ENCODE data around the gene PEX1. TPM values are rescaled to one million over a fixed set of nuclear protein-coding genes. Genes with fewer than 3 reads are reported as not detected.
"Not testable (repeated sequence)": the region's sequence is repeated elsewhere in the genome, so short reads cannot be mapped to it uniquely, and the experiment has no call there.

Gene PEX1
- total RNA-seq, 1 experiment from 2014 or later: 66.1 TPM

GRCh38 chr7:92550194-92550593 is 21.9 kb upstream of the PEX1 start:
- Histone ChIP-seq H3K36me3 (ENCODE audit: insufficient read depth, low read length) (no peaks in the 10 kb centered on the region), H3K79me2 (ENCODE audit: low read length) (no peaks in the 10 kb centered on the region), H3K27me3 (ENCODE audit: low read length) (no peaks in the 10 kb centered on the region), H3K27ac (ENCODE audit: low read length) (no peak overlapping the region), H4K20me1 (ENCODE audit: insufficient read depth, low read depth, low read length) (no peaks in the 10 kb centered on the region), H3K9me2 (replicated peaks; ENCODE audit: insufficient read depth, low read length) (no peaks in the 10 kb centered on the region), H3K4me3 (ENCODE audit: low read length) (no peak overlapping the region), H3K9ac (ENCODE audit: low read length) (no peak overlapping the region), H2AFZ (ENCODE audit: low read length) (no peak overlapping the region), H3K4me2 (ENCODE audit: low read depth, low read length, poor library complexity, severe bottlenecking) (no peak overlapping the region), H3K4me1 (ENCODE audit: low read length) (no peaks in the 10 kb centered on the region), H3K9me3 (ENCODE audit: low read length) (no peaks in the 10 kb centered on the region)
- DNase-seq: no peak

- Histone ChIP-seq H3K27ac (ENCODE audit: low read length) (no peak overlapping the region), H3K4me3 (ENCODE audit: low read length) (no peak overlapping the region), H3K4me1 (ENCODE audit: low read length) (no peaks in the 10 kb centered on the region), H4K20me1 (ENCODE audit: insufficient read depth, low read depth, low read length) (no peaks in the 10 kb centered on the region), H3K9ac (ENCODE audit: low read length) (no peak overlapping the region), H3K79me2 (ENCODE audit: low read length) (no peaks in the 10 kb centered on the region), H3K4me2 (ENCODE audit: low read depth, low read length, poor library complexity, severe bottlenecking) (no peak overlapping the region), H3K9me2 (replicated peaks; ENCODE audit: insufficient read depth, low read length) (no peaks in the 10 kb centered on the region), H3K36me3 (ENCODE audit: insufficient read depth, low read length) (no peaks in the 10 kb centered on the region), H2AFZ (ENCODE audit: low read length) (no peak overlapping the region), H3K27me3 (ENCODE audit: low read length) (no peaks in the 10 kb centered on the region), H3K9me3 (ENCODE audit: low read length) (no peaks in the 10 kb centered on the region)
- no peak for DNase-seq
Observed at GRCh38 chr7:92547579-92547978, 19.3 kb upstream of the PEX1 start.

GRCh38 chr7:92546856-92547497 is 18.7 kb upstream of the PEX1 start:
- no peaks in the 10 kb centered on the region for H3K79me2 ChIP-seq (ENCODE audit: low read length)
- H3K36me3 ChIP-seq (ENCODE audit: insufficient read depth, low read length): no peaks in the 10 kb centered on the region
- H3K27me3 ChIP-seq (ENCODE audit: low read length): no peaks in the 10 kb centered on the region
- no peak overlapping the region for H2AFZ ChIP-seq (ENCODE audit: low read length)
- H3K27ac ChIP-seq (ENCODE audit: low read length): no peak overlapping the region
- no peaks in the 10 kb centered on the region for H3K9me3 ChIP-seq (ENCODE audit: low read length)
- H3K4me2 ChIP-seq (ENCODE audit: low read depth, low read length, poor library complexity, severe bottlenecking): no peak overlapping the region
- H3K9ac ChIP-seq (ENCODE audit: low read length): no peak overlapping the region
- H4K20me1 ChIP-seq (ENCODE audit: insufficient read depth, low read depth, low read length): no peaks in the 10 kb centered on the region
- H3K4me1 ChIP-seq (ENCODE audit: low read length): no peaks in the 10 kb centered on the region
- H3K9me2 ChIP-seq (replicated peaks; ENCODE audit: insufficient read depth, low read length): no peaks in the 10 kb centered on the region
- H3K4me3 ChIP-seq (ENCODE audit: low read length): no peak overlapping the region
- DNase-seq: no peak

- H3K27ac ChIP-seq (ENCODE audit: low read length); H3K4me2 ChIP-seq (ENCODE audit: low read depth, low read length, poor library complexity, severe bottlenecking); H3K4me1 ChIP-seq (ENCODE audit: low read length); H3K9me3 ChIP-seq (ENCODE audit: low read length); H3K79me2 ChIP-seq (ENCODE audit: low read length); H3K9me2 ChIP-seq (replicated peaks; ENCODE audit: insufficient read depth, low read length); H3K4me3 ChIP-seq (ENCODE audit: low read length); H3K27me3 ChIP-seq (ENCODE audit: low read length); H3K9ac ChIP-seq (ENCODE audit: low read length); H3K36me3 ChIP-seq (ENCODE audit: insufficient read depth, low read length); DNase-seq; H4K20me1 ChIP-seq (ENCODE audit: insufficient read depth, low read depth, low read length); H2AFZ ChIP-seq (ENCODE audit: low read length): not testable (repeated sequence)
Observed at GRCh38 chr7:92545116-92545515, 16.8 kb upstream of the PEX1 start.

GRCh38 chr7:92543542-92543941 is 15.2 kb upstream of the PEX1 start:
- H3K79me2 ChIP-seq (ENCODE audit: low read length); H2AFZ ChIP-seq (ENCODE audit: low read length); H3K4me3 ChIP-seq (ENCODE audit: low read length); H4K20me1 ChIP-seq (ENCODE audit: insufficient read depth, low read depth, low read length); H3K9me2 ChIP-seq (replicated peaks; ENCODE audit: insufficient read depth, low read length); DNase-seq; H3K36me3 ChIP-seq (ENCODE audit: insufficient read depth, low read length); H3K4me2 ChIP-seq (ENCODE audit: low read depth, low read length, poor library complexity, severe bottlenecking); H3K27ac ChIP-seq (ENCODE audit: low read length); H3K27me3 ChIP-seq (ENCODE audit: low read length); H3K9me3 ChIP-seq (ENCODE audit: low read length); H3K9ac ChIP-seq (ENCODE audit: low read length); H3K4me1 ChIP-seq (ENCODE audit: low read length): not testable (repeated sequence)

GRCh38 chr7:92534572-92534971 is 6.3 kb upstream of the PEX1 start:
- H3K4me3 ChIP-seq (ENCODE audit: low read length): no peak overlapping the region
- no peaks in the 10 kb centered on the region for H3K27me3 ChIP-seq (ENCODE audit: low read length)
- no peak overlapping the region for H3K9ac ChIP-seq (ENCODE audit: low read length)
- DNase-seq: no peak
- H3K79me2 ChIP-seq (ENCODE audit: low read length): peaks cover 18% of the 10 kb centered on the region
- no peaks in the 10 kb centered on the region for H3K9me3 ChIP-seq (ENCODE audit: low read length)
- H3K4me2 ChIP-seq (ENCODE audit: low read depth, low read length, poor library complexity, severe bottlenecking): no peak overlapping the region
- H3K36me3 ChIP-seq (ENCODE audit: insufficient read depth, low read length): peaks cover 65% of the 10 kb centered on the region
- H3K4me1 ChIP-seq (ENCODE audit: low read length): peaks cover 3% of the 10 kb centered on the region
- no peak overlapping the region for H2AFZ ChIP-seq (ENCODE audit: low read length)
- no peak overlapping the region for H3K27ac ChIP-seq (ENCODE audit: low read length)
- no peaks in the 10 kb centered on the region for H3K9me2 ChIP-seq (replicated peaks; ENCODE audit: insufficient read depth, low read length)
- no peaks in the 10 kb centered on the region for H4K20me1 ChIP-seq (ENCODE audit: insufficient read depth, low read depth, low read length)

GRCh38 chr7:92528958-92529264 is 591 bp upstream of the PEX1 start:
- Histone ChIP-seq H4K20me1 (ENCODE audit: insufficient read depth, low read depth, low read length) (no peaks in the 10 kb centered on the region), H3K27me3 (ENCODE audit: low read length) (no peaks in the 10 kb centered on the region), H3K4me2 (ENCODE audit: low read depth, low read length, poor library complexity, severe bottlenecking) (peak overlapping the region; percentile 93), H3K9me2 (replicated peaks; ENCODE audit: insufficient read depth, low read length) (no peaks in the 10 kb centered on the region), H3K36me3 (ENCODE audit: insufficient read depth, low read length) (peaks cover 35% of the 10 kb centered on the region), H3K9me3 (ENCODE audit: low read length) (no peaks in the 10 kb centered on the region), H3K9ac (ENCODE audit: low read length) (peak overlapping the region; percentile 75), H3K27ac (ENCODE audit: low read length) (no peak overlapping the region), H2AFZ (ENCODE audit: low read length) (no peak overlapping the region), H3K4me1 (ENCODE audit: low read length) (peaks cover 27% of the 10 kb centered on the region), H3K4me3 (ENCODE audit: low read length) (peak overlapping the region; percentile 78), H3K79me2 (ENCODE audit: low read length) (peaks cover 62% of the 10 kb centered on the region)
- no peak for DNase-seq

- H3K79me2 ChIP-seq (ENCODE audit: low read length): peaks cover 73% of the 10 kb centered on the region
- DNase-seq: peak; percentile 87
Observed at GRCh38 chr7:92527300-92528187, 776 bp downstream of the PEX1 start.

More at GRCh38 chr7:92527300-92528187, 776 bp downstream of the PEX1 start:
- Histone ChIP-seq H3K36me3 (ENCODE audit: insufficient read depth, low read length) (peaks cover 21% of the 10 kb centered on the region), H3K4me2 (ENCODE audit: low read depth, low read length, poor library complexity, severe bottlenecking) (peak overlapping the region; percentile 90), H3K9me3 (ENCODE audit: low read length) (no peaks in the 10 kb centered on the region), H4K20me1 (ENCODE audit: insufficient read depth, low read depth, low read length) (no peaks in the 10 kb centered on the region), H3K9ac (ENCODE audit: low read length) (peak overlapping the region; percentile 95), H3K27me3 (ENCODE audit: low read length) (no peaks in the 10 kb centered on the region), H2AFZ (ENCODE audit: low read length) (peak overlapping the region; percentile 61), H3K9me2 (replicated peaks; ENCODE audit: insufficient read depth, low read length) (no peaks in the 10 kb centered on the region), H3K4me1 (ENCODE audit: low read length) (peaks cover 27% of the 10 kb centered on the region), H3K27ac (ENCODE audit: low read length) (peak overlapping the region; percentile 90), H3K4me3 (ENCODE audit: low read length) (peak overlapping the region; percentile 78)
